Measurements from ENCODE around the gene ZBTB48. TPM values are rescaled to one million over a fixed set of nuclear protein-coding genes. Genes with fewer than 3 reads are reported as not detected.
"Not testable (repeated sequence)": the region's sequence is repeated elsewhere in the genome, so short reads cannot be mapped to it uniquely, and the experiment has no call there.

ZBTB48 gene
- polyA plus RNA-seq, 6 donors from 2014 or later, result 13.3 to 30.2 (median 24.4) TPM

- H3K4me3 Mint-ChIP-seq, result no peak overlapping the region
- H3K4me1 Mint-ChIP-seq, result peaks cover 13 to 18% (median 15%) of the 10 kb centered on the region in 3 donors
- ATAC-seq (ENCODE audit: low read depth in 2 of 2), result no peak
- H3K9me3 Mint-ChIP-seq, result no peaks in the 10 kb centered on the region
- no peaks in the 10 kb centered on the region for H3K27me3 Mint-ChIP-seq
- no peaks in the 10 kb centered on the region for H3K36me3 Mint-ChIP-seq
- H3K27ac Mint-ChIP-seq, result no peak overlapping the region
- DNase-seq, result no peak
Observed at GRCh38 chr1:6590046-6590445, 10.3 kb downstream of the ZBTB48 start.

GRCh38 chr1:6591222-6591621, 11.4 kb downstream of the ZBTB48 start:
- Mint-ChIP-seq H3K4me3 (no peak overlapping the region), H3K36me3 (no peaks in the 10 kb centered on the region), H3K4me1 (peaks cover 17 to 28% (median 19%) of the 10 kb centered on the region in 3 donors), H3K27ac (peak overlapping the region in 4 of 6 donors; percentile 12 to 92 (median 50)), H3K9me3 (no peaks in the 10 kb centered on the region), H3K27me3 (no peaks in the 10 kb centered on the region)
- ATAC-seq (ENCODE audit: low read depth in 2 of 2) (peak; percentile 47 to 57), DNase-seq (no peak)

- ATAC-seq (ENCODE audit: low read depth in 2 of 2) (no peak), DNase-seq (no peak)
- Mint-ChIP-seq H3K9me3 (no peaks in the 10 kb centered on the region), H3K4me3 (no peak overlapping the region), H3K27me3 (no peaks in the 10 kb centered on the region), H3K27ac (no peak overlapping the region), H3K36me3 (no peaks in the 10 kb centered on the region), H3K4me1 (peaks cover 20 to 29% (median 21%) of the 10 kb centered on the region in 3 donors)
Observed at GRCh38 chr1:6591644-6592043, 11.8 kb downstream of the ZBTB48 start.

- peaks cover 20 to 29% (median 21%) of the 10 kb centered on the region in 3 donors for H3K4me1 Mint-ChIP-seq
- H3K9me3 Mint-ChIP-seq, result no peaks in the 10 kb centered on the region
- ATAC-seq (ENCODE audit: low read depth in 2 of 2) (no peak), DNase-seq (no peak)
- H3K4me3 Mint-ChIP-seq, result no peak overlapping the region
- H3K27me3 Mint-ChIP-seq, result no peaks in the 10 kb centered on the region
- no peaks in the 10 kb centered on the region for H3K36me3 Mint-ChIP-seq
- H3K27ac Mint-ChIP-seq, result no peak overlapping the region
Observed at GRCh38 chr1:6592441-6592840, 12.6 kb downstream of the ZBTB48 start.

- H3K27me3 Mint-ChIP-seq, result no peaks in the 10 kb centered on the region
- DNase-seq, result no peak
- peaks cover 17 to 29% (median 18%) of the 10 kb centered on the region in 3 donors for H3K4me1 Mint-ChIP-seq
- no peak overlapping the region for H3K4me3 Mint-ChIP-seq
- no peak for ATAC-seq (ENCODE audit: low read depth in 2 of 2)
- H3K27ac Mint-ChIP-seq, result no peak overlapping the region
- no peaks in the 10 kb centered on the region for H3K36me3 Mint-ChIP-seq
- no peaks in the 10 kb centered on the region for H3K9me3 Mint-ChIP-seq
Observed at GRCh38 chr1:6592865-6593593, 13.2 kb downstream of the ZBTB48 start.

- DNase-seq (no peak), ATAC-seq (ENCODE audit: low read depth in 2 of 2) (no peak)
- Mint-ChIP-seq H3K36me3 (no peaks in the 10 kb centered on the region), H3K4me3 (no peak overlapping the region), H3K9me3 (no peaks in the 10 kb centered on the region), H3K4me1 (peaks cover 17 to 32% (median 21%) of the 10 kb centered on the region in 3 donors), H3K27me3 (no peaks in the 10 kb centered on the region), H3K27ac (no peak overlapping the region)
Observed at GRCh38 chr1:6593810-6594209, 14.0 kb downstream of the ZBTB48 start.

GRCh38 chr1:6594977-6595740, 15.4 kb downstream of the ZBTB48 start:
- ATAC-seq (ENCODE audit: low read depth in 2 of 2), result no peak
- peak overlapping the region in 1 of 8 donors; percentile 35 for H3K4me3 Mint-ChIP-seq
- DNase-seq, result no peak
- H3K4me1 Mint-ChIP-seq, result peaks cover 26 to 46% (median 34%) of the 10 kb centered on the region in 3 donors
- H3K27ac Mint-ChIP-seq, result peak overlapping the region in 1 of 6 donors; percentile 38
- no peaks in the 10 kb centered on the region for H3K27me3 Mint-ChIP-seq
- H3K36me3 Mint-ChIP-seq, result no peaks in the 10 kb centered on the region
- H3K9me3 Mint-ChIP-seq, result no peaks in the 10 kb centered on the region

GRCh38 chr1:6596351-6596750, 16.6 kb downstream of the ZBTB48 start:
- Mint-ChIP-seq H3K4me1 (peaks cover 29 to 48% (median 39%) of the 10 kb centered on the region in 3 donors), H3K27ac (peak overlapping the region in 1 of 6 donors; percentile 69), H3K9me3 (no peaks in the 10 kb centered on the region), H3K36me3 (no peaks in the 10 kb centered on the region), H3K4me3 (no peak overlapping the region), H3K27me3 (no peaks in the 10 kb centered on the region)
- ATAC-seq (ENCODE audit: low read depth in 2 of 2) (no peak), DNase-seq (no peak)

GRCh38 chr1:6596886-6597776, 17.3 kb downstream of the ZBTB48 start:
- H3K9me3 Mint-ChIP-seq, result no peaks in the 10 kb centered on the region
- H3K36me3 Mint-ChIP-seq, result no peaks in the 10 kb centered on the region
- peak overlapping the region in 1 of 8 donors; percentile 41 for H3K4me3 Mint-ChIP-seq
- DNase-seq, result no peak
- H3K27me3 Mint-ChIP-seq, result no peaks in the 10 kb centered on the region
- H3K27ac Mint-ChIP-seq, result no peak overlapping the region
- H3K4me1 Mint-ChIP-seq, result peaks cover 26 to 44% (median 37%) of the 10 kb centered on the region in 3 donors
- no peak for ATAC-seq (ENCODE audit: low read depth in 2 of 2)

- Mint-ChIP-seq H3K27me3 (no peaks in the 10 kb centered on the region), H3K27ac (no peak overlapping the region), H3K9me3 (no peaks in the 10 kb centered on the region), H3K36me3 (no peaks in the 10 kb centered on the region), H3K4me3 (peak overlapping the region in 1 of 8 donors; percentile 15), H3K4me1 (peaks cover 26 to 44% (median 37%) of the 10 kb centered on the region in 3 donors)
- DNase-seq (no peak), ATAC-seq (ENCODE audit: low read depth in 2 of 2) (no peak)
Observed at GRCh38 chr1:6597777-6598131, 18.0 kb downstream of the ZBTB48 start.

- Mint-ChIP-seq H3K27me3 (no peaks in the 10 kb centered on the region), H3K4me3 (peak overlapping the region; percentile 47 to 99 (median 91)), H3K27ac (peak overlapping the region in 3 of 6 donors; percentile 27 to 77 (median 51)), H3K36me3 (no peaks in the 10 kb centered on the region), H3K4me1 (peaks cover 26 to 47% (median 44%) of the 10 kb centered on the region in 3 donors), H3K9me3 (no peaks in the 10 kb centered on the region)
- DNase-seq (peak; percentile 41), ATAC-seq (ENCODE audit: low read depth in 2 of 2) (peak; percentile 9 to 10)
Observed at GRCh38 chr1:6599141-6599975, 19.6 kb downstream of the ZBTB48 start.

GRCh38 chr1:6599991-6600390, 20.2 kb downstream of the ZBTB48 start:
- peak overlapping the region in 2 of 6 donors; percentile 72 to 84 for H3K27ac Mint-ChIP-seq
- ATAC-seq (ENCODE audit: low read depth in 2 of 2); H3K9me3 Mint-ChIP-seq; H3K36me3 Mint-ChIP-seq; DNase-seq; H3K27me3 Mint-ChIP-seq: not testable (repeated sequence)
- H3K4me3 Mint-ChIP-seq, result peak overlapping the region; percentile 87 to 99 (median 94)
- H3K4me1 Mint-ChIP-seq, result peaks cover 26 to 47% (median 44%) of the 10 kb centered on the region in 3 donors
